HEK293 (cell line): ENCODE results near the gene PPP2CA.
A peak's percentile ranks its signal among the peaks of the same experiment; 100 is the strongest.

Source experiments
- CTCF ChIA-PET: fragments of 350-600 bp; formaldehyde crosslinking; extraction: SDS; loops from one replicate; lab custom pipeline; 2021; ENCODE audit warnings: antibody characterized with exemption; lab: Yijun Ruan, JAX
- POLR2A ChIA-PET: fragments of 300-600 bp; formaldehyde crosslinking; extraction: SDS; loops from one replicate; lab custom pipeline; 2020; ENCODE audit warnings: antibody characterized with exemption, inconsistent platforms; lab: Yijun Ruan, JAX
- H3K27ac ChIP-seq: fragments of 200-500 bp; sonication (Bioruptor generic); 2 replicates; pipeline ENCODE4 v1.5.1; 2014; ENCODE audit warnings: low read depth, low read length, control low read depth, inconsistent platforms; ENCODE audit errors: extremely low read depth
- H3K36me3 ChIP-seq, 2 experiments: fragments of 200-500 bp in 1 of 2; sonication (Bioruptor generic) in 1 of 2; 1 replicate in 1 of 2; 2 replicates in 1 of 2; pipeline ENCODE4 v1.5.1; 2014 to 2017; ENCODE audit warnings: inconsistent platforms in 2 of 2, low read length in 2 of 2; ENCODE audit not compliant: control insufficient read depth in 2 of 2, insufficient read depth in 1 of 2
- H3K4me1 ChIP-seq: fragments of 200-500 bp; sonication (Bioruptor generic); 2 replicates; pipeline ENCODE4 v1.5.1; 2014; ENCODE audit warnings: mild to moderate bottlenecking, low read length, inconsistent platforms; ENCODE audit not compliant: control insufficient read depth, insufficient read depth
- H3K4me3 ChIP-seq: 2 replicates; pipeline ENCODE4 v1.5.1; 2011; ENCODE audit warnings: low read depth, mild to moderate bottlenecking, control low read depth, low read length, moderate library complexity
- H3K9me3 ChIP-seq: fragments of 200-500 bp; sonication (Bioruptor generic); 2 replicates; pipeline ENCODE4 v1.5.1; 2014; ENCODE audit warnings: low read depth, low read length, inconsistent platforms; ENCODE audit not compliant: control insufficient read depth, insufficient read depth
- GLI4 ChIP-seq: fragments of 450-650 bp; formaldehyde crosslinking; IDR thresholded peaks from 2 replicates; pipeline ENCODE4 v1.5.1; 2016; ENCODE audit warnings: missing biosample characterization, missing genetic modification characterization
- GLIS1 ChIP-seq: fragments of 450-650 bp; formaldehyde crosslinking; IDR thresholded peaks from 2 replicates; pipeline ENCODE4 v1.5.1; 2016; ENCODE audit warnings: missing biosample characterization, missing genetic modification characterization
- PATZ1 ChIP-seq: fragments of 450-650 bp; formaldehyde crosslinking; IDR thresholded peaks from 2 replicates; pipeline ENCODE4 v1.5.1; 2016; ENCODE audit warnings: missing biosample characterization, missing genetic modification characterization
- PRDM6 ChIP-seq: fragments of 450-650 bp; formaldehyde crosslinking; IDR thresholded peaks from 2 replicates; pipeline ENCODE4 v1.5.1; 2017; ENCODE audit warnings: missing biosample characterization, missing genetic modification characterization
- SCRT1 ChIP-seq: fragments of 450-650 bp; formaldehyde crosslinking; IDR thresholded peaks from 2 replicates; pipeline ENCODE4 v1.5.1; 2016; ENCODE audit warnings: missing biosample characterization, missing genetic modification characterization, borderline replicate concordance
- SCRT2 ChIP-seq: fragments of 450-650 bp; formaldehyde crosslinking; IDR thresholded peaks from 2 replicates; pipeline ENCODE4 v1.5.1; 2016; ENCODE audit warnings: missing biosample characterization, missing genetic modification characterization
- ZBTB10 ChIP-seq: fragments of 450-650 bp; formaldehyde crosslinking; IDR thresholded peaks from 2 replicates; pipeline ENCODE4 v1.5.1; 2016; ENCODE audit warnings: missing biosample characterization, missing genetic modification characterization
- ZNF112 ChIP-seq: fragments of 450-650 bp; formaldehyde crosslinking; IDR thresholded peaks from 2 replicates; pipeline ENCODE4 v1.5.0; 2017; ENCODE audit warnings: missing biosample characterization, missing genetic modification characterization
- ZNF174 ChIP-seq: fragments of 450-650 bp; formaldehyde crosslinking; IDR thresholded peaks from 2 replicates; pipeline ENCODE4 v1.5.0; 2017; ENCODE audit warnings: missing biosample characterization, mild to moderate bottlenecking, missing genetic modification characterization
- ZNF2 ChIP-seq: fragments of 450-650 bp; formaldehyde crosslinking; IDR thresholded peaks from 2 replicates; pipeline ENCODE4 v1.5.1; 2016; ENCODE audit warnings: missing biosample characterization, missing genetic modification characterization
- ZNF211 ChIP-seq: fragments of 450-650 bp; formaldehyde crosslinking; IDR thresholded peaks from 2 replicates; pipeline ENCODE4 v1.5.1; 2016; ENCODE audit warnings: low read depth, missing biosample characterization, missing genetic modification characterization
- ZNF280D ChIP-seq: fragments of 450-650 bp; formaldehyde crosslinking; IDR thresholded peaks from 2 replicates; pipeline ENCODE4 v1.5.1; 2016; ENCODE audit warnings: missing biosample characterization, missing genetic modification characterization
- ZNF335 ChIP-seq: fragments of 450-650 bp; formaldehyde crosslinking; conservative IDR thresholded peaks from 2 replicates; pipeline ENCODE4 v1.5.1; 2016; ENCODE audit warnings: missing biosample characterization, missing genetic modification characterization
- ZNF404 ChIP-seq: fragments of 450-650 bp; formaldehyde crosslinking; IDR thresholded peaks from 2 replicates; pipeline ENCODE4 v1.5.1; 2017; ENCODE audit warnings: missing biosample characterization, missing genetic modification characterization
- ZNF560 ChIP-seq: fragments of 450-650 bp; formaldehyde crosslinking; IDR thresholded peaks from 2 replicates; pipeline ENCODE4 v1.5.1; 2017; ENCODE audit warnings: missing biosample characterization, missing genetic modification characterization, borderline replicate concordance
- ZNF600 ChIP-seq: fragments of 450-650 bp; formaldehyde crosslinking; IDR thresholded peaks from 2 replicates; pipeline ENCODE4 v1.5.1; 2016; ENCODE audit warnings: missing biosample characterization, missing genetic modification characterization
- ZNF777 ChIP-seq: fragments of 450-650 bp; formaldehyde crosslinking; IDR thresholded peaks from 2 replicates; pipeline ENCODE4 v1.5.1; 2017; ENCODE audit warnings: missing biosample characterization, missing genetic modification characterization, borderline replicate concordance
- ZSCAN4 ChIP-seq: fragments of 450-650 bp; formaldehyde crosslinking; IDR thresholded peaks from 2 replicates; pipeline ENCODE4 v1.5.1; 2017; ENCODE audit warnings: missing biosample characterization, missing genetic modification characterization

Gene PPP2CA

GRCh38 chr5:134148986-134149539, 76.8 kb downstream of the PPP2CA start:
- Histone ChIP-seq H3K36me3 (peaks cover 20 to 94% of the 10 kb centered on the region in 2 experiments), H3K9me3 (no peaks in the 10 kb centered on the region), H3K4me3 (no peak overlapping the region), H3K4me1 (peaks cover 9% of the 10 kb centered on the region; the same call in 1 of the 2 replicates), H3K27ac (no peak overlapping the region)
- ChIA-PET POLR2A (no interaction called here), CTCF (interaction anchor here (0.9 to 2.2 kb wide), 3 partner anchors 8 to 226 kb away, joined by 3 to 20 read pairs (median 3); no protein-coding TSS in a partner anchor)
- TF ChIP-seq PATZ1 (tag by site-specific recombination) (no peak), ZNF777 (tag by site-specific recombination) (no peak), ZNF112 (tag by site-specific recombination) (no peak), SCRT2 (tag by site-specific recombination) (peak; percentile 91), ZNF174 (tag by site-specific recombination) (no peak), ZNF600 (tag by site-specific recombination) (0 out of 2 replicates have a peak, but pooled peaks have one; percentile 24), PRDM6 (tag by site-specific recombination) (no peak), ZNF2 (tag by site-specific recombination) (no peak), ZNF211 (tag by site-specific recombination) (no peak), ZNF280D (tag by site-specific recombination) (no peak), ZNF560 (tag by site-specific recombination) (no peak), GLIS1 (no peak), ZSCAN4 (tag by site-specific recombination) (no peak), SCRT1 (tag by site-specific recombination) (peak; percentile 90), ZNF335 (tag by site-specific recombination) (no peak), ZBTB10 (no peak), GLI4 (tag by site-specific recombination) (no peak), ZNF404 (tag by site-specific recombination) (no peak)
